Duodenal mucosa (tissue), 2 donors: ENCODE measurements around the gene MBOAT7.

Source experiments
- H3K27ac ChIP-seq: one replicate; pipeline ENCODE4 v1.7.0; 2013; ENCODE audit warnings: low read depth, low read length
- H3K27me3 ChIP-seq, 2 donors: one replicate each; pipeline ENCODE4 v1.7.0; 2013; ENCODE audit warnings: low read length in 2 of 2, control low read depth in 1 of 2; ENCODE audit not compliant: insufficient read depth in 2 of 2, control insufficient read depth in 1 of 2
- H3K36me3 ChIP-seq, 2 donors: one replicate each; pipeline ENCODE4 v1.7.0; 2013; ENCODE audit warnings: low read length in 2 of 2, control low read depth in 1 of 2; ENCODE audit not compliant: insufficient read depth in 2 of 2, control insufficient read depth in 1 of 2
- H3K4me1 ChIP-seq, 2 donors: one replicate each; pipeline ENCODE4 v1.7.0; 2013; ENCODE audit warnings: low read length in 2 of 2, control low read depth in 1 of 2; ENCODE audit not compliant: insufficient read depth in 2 of 2, control insufficient read depth in 1 of 2
- H3K4me3 ChIP-seq, 2 donors: one replicate each; pipeline ENCODE4 v1.7.0; 2013; ENCODE audit warnings: low read length in 2 of 2, low read depth in 1 of 2
- H3K9ac ChIP-seq, 2 donors: one replicate each; pipeline ENCODE4 v1.7.0; 2013; ENCODE audit warnings: low read length in 2 of 2, low read depth in 1 of 2
- H3K9me3 ChIP-seq, 2 donors: one replicate each; pipeline ENCODE4 v1.7.0; 2013; ENCODE audit warnings: low read length in 2 of 2, control low read depth in 1 of 2; ENCODE audit not compliant: control insufficient read depth in 1 of 2

MBOAT7 gene

GRCh38 chr19:54156490-54156889 lies 32.9 kb downstream of the MBOAT7 start:
- Histone ChIP-seq H3K27ac (no peak overlapping the region), H3K9me3 (no peaks in the 10 kb centered on the region), H3K4me3 (no peak overlapping the region), H3K4me1 (peaks cover 24 to 25% of the 10 kb centered on the region in 2 donors), H3K36me3 (peaks cover 50 to 68% of the 10 kb centered on the region in 2 donors), H3K27me3 (no peaks in the 10 kb centered on the region), H3K9ac (no peak overlapping the region)

DNA sequence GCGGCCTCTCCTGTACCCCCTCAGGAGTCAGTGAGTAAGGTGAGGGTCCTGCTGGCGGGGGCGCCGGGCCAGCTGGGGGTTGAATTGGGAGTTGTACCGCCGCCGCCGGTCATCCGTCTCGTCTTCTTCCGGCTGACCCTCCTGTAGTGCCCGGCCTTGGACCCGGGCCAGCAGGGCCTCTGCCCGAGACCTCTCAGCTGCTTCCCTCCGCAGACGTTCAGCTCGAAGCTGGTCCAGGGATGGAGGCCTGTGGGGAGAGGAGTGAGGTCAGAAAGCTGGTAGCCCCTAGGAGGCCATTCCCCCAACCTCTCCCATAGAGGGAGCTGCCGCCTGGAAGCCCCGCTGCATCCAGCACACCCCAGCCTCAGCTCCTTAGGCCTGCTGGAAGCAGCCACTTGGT lies 33.7 kb downstream of the MBOAT7 start:
- Histone ChIP-seq H3K36me3 (peaks cover 56 to 73% of the 10 kb centered on the region in 2 donors), H3K9me3 (no peaks in the 10 kb centered on the region), H3K27me3 (no peaks in the 10 kb centered on the region), H3K27ac (no peak overlapping the region), H3K4me3 (no peak overlapping the region), H3K4me1 (peaks cover 21% of the 10 kb centered on the region in 2 donors), H3K9ac (no peak overlapping the region)

- peaks cover 14% of the 10 kb centered on the region in 2 donors for H3K4me1 ChIP-seq
- H3K9me3 ChIP-seq: no peaks in the 10 kb centered on the region
- H3K27ac ChIP-seq: no peak overlapping the region
- H3K4me3 ChIP-seq: no peak overlapping the region
- H3K9ac ChIP-seq: no peak overlapping the region
- H3K27me3 ChIP-seq: no peaks in the 10 kb centered on the region
- peaks cover 63 to 80% of the 10 kb centered on the region in 2 donors for H3K36me3 ChIP-seq
Observed at GRCh38 chr19:54154603-54155345, 34.6 kb downstream of the MBOAT7 start.

- no peaks in the 10 kb centered on the region for H3K27me3 ChIP-seq
- H3K9me3 ChIP-seq: no peaks in the 10 kb centered on the region
- H3K4me3 ChIP-seq: no peak overlapping the region
- H3K36me3 ChIP-seq: peaks cover 73 to 90% of the 10 kb centered on the region in 2 donors
- no peak overlapping the region for H3K27ac ChIP-seq
- peaks cover 10 to 12% of the 10 kb centered on the region in 2 donors for H3K4me1 ChIP-seq
- no peak overlapping the region for H3K9ac ChIP-seq
Observed at GRCh38 chr19:54153731-54154326, 35.6 kb downstream of the MBOAT7 start.

GRCh38 chr19:54152878-54153524 lies 36.4 kb downstream of the MBOAT7 start:
- no peaks in the 10 kb centered on the region for H3K27me3 ChIP-seq
- H3K9me3 ChIP-seq: no peaks in the 10 kb centered on the region
- no peak overlapping the region for H3K27ac ChIP-seq
- no peak overlapping the region for H3K9ac ChIP-seq
- H3K4me1 ChIP-seq: peaks cover 1 to 4% of the 10 kb centered on the region in 2 donors
- peaks cover 71 to 92% of the 10 kb centered on the region in 2 donors for H3K36me3 ChIP-seq
- no peak overlapping the region for H3K4me3 ChIP-seq

DNA sequence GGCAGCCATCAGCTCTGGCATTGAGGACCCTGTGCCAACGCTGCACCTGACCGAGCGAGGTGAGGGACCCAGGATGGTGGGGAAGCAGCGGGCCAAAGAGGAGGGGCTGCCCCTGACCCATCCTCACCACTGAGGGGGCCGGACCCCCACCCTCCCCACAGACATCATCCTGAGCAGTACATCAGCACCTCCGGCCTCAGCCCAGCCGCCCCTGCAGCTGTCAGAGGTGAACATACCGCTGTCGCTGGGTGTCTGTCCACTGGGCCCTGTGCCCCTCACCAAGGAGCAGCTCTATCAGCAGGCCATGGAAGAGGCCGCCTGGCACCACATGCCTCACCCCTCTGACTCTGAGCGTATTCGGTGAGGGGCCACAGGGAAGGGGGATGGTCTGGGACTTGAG lies 37.1 kb downstream of the MBOAT7 start:
- H3K9ac ChIP-seq: no peak overlapping the region
- no peaks in the 10 kb centered on the region for H3K9me3 ChIP-seq
- H3K36me3 ChIP-seq: peaks cover 74 to 92% of the 10 kb centered on the region in 2 donors
- no peak overlapping the region for H3K4me3 ChIP-seq
- peaks cover 0 to 4% of the 10 kb centered on the region in 2 donors for H3K4me1 ChIP-seq
- H3K27ac ChIP-seq: no peak overlapping the region
- no peaks in the 10 kb centered on the region for H3K27me3 ChIP-seq

GRCh38 chr19:54151362-54152035 lies 37.9 kb downstream of the MBOAT7 start:
- H3K4me3 ChIP-seq: no peak overlapping the region
- no peaks in the 10 kb centered on the region for H3K27me3 ChIP-seq
- no peaks in the 10 kb centered on the region for H3K9me3 ChIP-seq
- no peak overlapping the region for H3K9ac ChIP-seq
- no peak overlapping the region for H3K27ac ChIP-seq
- peaks cover 0 to 4% of the 10 kb centered on the region in 2 donors for H3K4me1 ChIP-seq
- peaks cover 80 to 92% of the 10 kb centered on the region in 2 donors for H3K36me3 ChIP-seq

DNA sequence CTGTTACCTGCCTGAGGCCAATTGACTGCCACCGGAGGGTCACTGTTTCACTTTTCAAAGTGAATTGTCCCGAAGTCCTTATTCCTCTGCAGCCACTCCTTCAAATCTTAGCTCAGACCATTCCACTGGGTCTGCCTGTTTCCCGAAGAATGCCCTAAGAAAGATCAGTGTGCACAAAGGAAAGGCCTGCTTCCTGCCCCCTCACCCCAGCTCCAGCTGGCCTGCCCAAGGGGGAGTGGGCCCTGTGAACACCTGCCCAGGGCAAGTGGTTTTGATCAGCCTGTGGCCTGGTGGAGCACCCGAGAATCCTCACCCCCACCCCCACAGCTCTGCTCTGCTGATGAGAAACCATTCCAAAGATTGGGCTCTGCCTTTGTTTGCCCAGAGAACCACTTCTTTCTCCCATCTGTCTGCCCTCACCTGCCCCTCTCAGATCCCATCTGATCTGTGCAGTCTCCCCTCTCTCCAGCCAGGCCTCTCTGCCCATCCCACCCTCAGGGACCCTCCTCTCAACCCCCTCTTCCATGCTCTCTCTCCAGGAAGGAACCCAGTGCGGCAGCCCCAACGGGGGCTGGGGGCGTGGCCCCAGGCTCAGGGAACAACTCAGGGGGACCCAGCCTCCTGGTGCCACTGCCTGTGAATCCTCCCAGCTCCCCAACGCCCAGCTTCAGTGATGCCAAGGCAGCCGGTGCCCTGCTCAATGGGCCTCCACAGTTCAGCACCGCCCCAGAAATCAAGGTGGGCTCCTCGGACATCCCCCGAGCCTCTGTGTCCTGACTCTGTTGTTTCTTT lies 40.2 kb downstream of the MBOAT7 start:
- Histone ChIP-seq H3K27me3 (no peaks in the 10 kb centered on the region), H3K4me3 (no peak overlapping the region), H3K9me3 (no peaks in the 10 kb centered on the region), H3K27ac (no peak overlapping the region), H3K4me1 (no peaks in the 10 kb centered on the region), H3K36me3 (peaks cover 81 to 92% of the 10 kb centered on the region in 2 donors), H3K9ac (no peak overlapping the region)

- Histone ChIP-seq H3K27me3 (no peaks in the 10 kb centered on the region), H3K4me3 (no peak overlapping the region), H3K27ac (no peak overlapping the region), H3K9me3 (no peaks in the 10 kb centered on the region), H3K4me1 (no peaks in the 10 kb centered on the region), H3K9ac (no peak overlapping the region), H3K36me3 (peaks cover 80 to 92% of the 10 kb centered on the region in 2 donors)
Observed at GRCh38 chr19:54148158-54148557, 41.2 kb downstream of the MBOAT7 start.
